G401 (cell line): Measurements from ENCODE around the gene SFR1. TPM values are rescaled to one million over a fixed set of nuclear protein-coding genes. Genes with fewer than 3 reads are reported as not detected.

Source experiments
- DNase-seq: peaks from one replicate; pipeline ENCODE4 v3.0.0-alpha.2; 2015; ENCODE audit warnings: low spot score
- in situ Hi-C: cut with HindIII; loops from 2 replicates; pipeline ENCODE4 v1.10.0; 2016; ENCODE audit warnings: low sequenced_read_pairs, mixed read lengths
- total RNA-seq: library from RNA; depleted of rRNA; stranded (reverse); fragments of >200 nt; shearing (Covaris generic); gene quantifications from 2 replicates; pipeline ENCODE4 v1.2.3, GENCODE V29; 2014

Gene SFR1
- total RNA-seq, 1 experiment from 2014 or later = 16.6 TPM

GRCh38 chr10:104103956-104104355 is 18.0 kb upstream of the SFR1 start:
- in situ Hi-C loops = no loop called here
- no peak for DNase-seq

GRCh38 chr10:104104418-104104817 is 17.6 kb upstream of the SFR1 start:
- no peak for DNase-seq
- in situ Hi-C loops = no loop called here

GRCh38 chr10:104104926-104105325 is 17.0 kb upstream of the SFR1 start:
- no peak for DNase-seq
- in situ Hi-C loops = no loop called here

GRCh38 chr10:104109908-104110662 is 11.9 kb upstream of the SFR1 start:
- in situ Hi-C loops = no loop called here
- no peak for DNase-seq

GRCh38 chr10:104113376-104113956 is 8.5 kb upstream of the SFR1 start:
- DNase-seq = no peak
- in situ Hi-C loops = no loop called here

- in situ Hi-C loops = no loop called here
These were observed 4.1 kb upstream of the SFR1 start for GRCh38 chr10:104117839-104118323.

GRCh38 chr10:104119996-104120395 is 2.0 kb upstream of the SFR1 start:
- in situ Hi-C loops = no loop called here
- DNase-seq = no peak

More at GRCh38 chr10:104117839-104118323, 4.1 kb upstream of the SFR1 start:
- DNase-seq = no peak

- in situ Hi-C loops = no loop called here
These were observed 1.5 kb upstream of the SFR1 start for GRCh38 chr10:104120512-104120902.

GRCh38 chr10:104120903-104121484 is 977 bp upstream of the SFR1 start:
- in situ Hi-C loops = no loop called here
- peak; percentile 81 for DNase-seq

More at GRCh38 chr10:104120512-104120902, 1.5 kb upstream of the SFR1 start:
- no peak for DNase-seq

- DNase-seq = peak; percentile 66
- in situ Hi-C loops = no loop called here
These were observed 495 bp downstream of the SFR1 start for GRCh38 chr10:104122225-104123107.

GRCh38 chr10:104123397-104123796 is 1.4 kb downstream of the SFR1 start:
- peak; percentile 45 for DNase-seq
- in situ Hi-C loops = no loop called here

GRCh38 chr10:104127411-104127810 is 5.4 kb downstream of the SFR1 start:
- in situ Hi-C loops = no loop called here

GRCh38 chr10:104128214-104128613 is 6.2 kb downstream of the SFR1 start:
- no peak for DNase-seq
- in situ Hi-C loops = no loop called here

More at GRCh38 chr10:104127411-104127810, 5.4 kb downstream of the SFR1 start:
- DNase-seq = no peak

GRCh38 chr10:104130041-104130440 is 8.1 kb downstream of the SFR1 start:
- in situ Hi-C loops = no loop called here
- DNase-seq = no peak

GRCh38 chr10:104138131-104138530 is 16.2 kb downstream of the SFR1 start:
- in situ Hi-C loops = no loop called here

GRCh38 chr10:104139221-104139620 is 17.2 kb downstream of the SFR1 start:
- in situ Hi-C loops = no loop called here
- DNase-seq = no peak

More at GRCh38 chr10:104138131-104138530, 16.2 kb downstream of the SFR1 start:
- no peak for DNase-seq

GRCh38 chr10:104142081-104142480 is 20.1 kb downstream of the SFR1 start:
- DNase-seq = no peak
- in situ Hi-C loops = no loop called here

- in situ Hi-C loops = no loop called here
- no peak for DNase-seq
These were observed 21.9 kb downstream of the SFR1 start for GRCh38 chr10:104143829-104144228.

GRCh38 chr10:104144931-104145330 is 23.0 kb downstream of the SFR1 start:
- no peak for DNase-seq
- in situ Hi-C loops = no loop called here
